Keratinocyte (primary cell): ENCODE results near the gene DUXA. TPM values are rescaled to one million over a fixed set of nuclear protein-coding genes. Genes with fewer than 3 reads are reported as not detected.
"Not testable (repeated sequence)": the region's sequence is repeated elsewhere in the genome, so short reads cannot be mapped to it uniquely, and the experiment has no call there.

ENCODE experiments used
- DNase-seq: peaks from one replicate; pipeline ENCODE4 v3.0.0-alpha.2; 2011; ENCODE audit warnings: low read depth, missing footprints, low spot score
- FAIRE-seq: peaks from 2 replicates; lab custom pipeline; 2011; peaks lifted over from hg19 to GRCh38; lab: Jason Lieb, UNC
- H2AFZ ChIP-seq: 2 replicates; pipeline ENCODE4 v1.6.0; 2012; ENCODE audit warnings: low read length, control low read depth, inconsistent platforms; ENCODE audit not compliant: control insufficient read depth
- H3K27ac ChIP-seq: 2 replicates; pipeline ENCODE4 v1.5.1; 2011; ENCODE audit warnings: low read length; ENCODE audit not compliant: control insufficient read depth, insufficient read depth
- H3K27me3 ChIP-seq: 3 replicates; pipeline ENCODE4 v1.6.0; 2011; ENCODE audit warnings: low read length; ENCODE audit not compliant: control insufficient read depth, insufficient read depth; ENCODE audit errors: extremely low read depth
- H3K36me3 ChIP-seq, 2 experiments: 2 replicates in 1 of 2; 3 replicates in 1 of 2; pipeline ENCODE4 v1.5.1; 2011; ENCODE audit warnings: low read length in 2 of 2, mild to moderate bottlenecking in 1 of 2; ENCODE audit not compliant: control insufficient read depth in 2 of 2, insufficient read depth in 2 of 2; ENCODE audit errors: extremely low read depth in 1 of 2
- H3K4me1 ChIP-seq: 3 replicates; pipeline ENCODE4 v1.5.1; 2011; ENCODE audit warnings: low read length; ENCODE audit not compliant: control insufficient read depth, insufficient read depth; ENCODE audit errors: extremely low read depth
- H3K4me2 ChIP-seq: 3 replicates; pipeline ENCODE4 v1.6.0; 2011; ENCODE audit warnings: low read depth, low read length; ENCODE audit not compliant: control insufficient read depth, insufficient read depth; ENCODE audit errors: extremely low read depth
- H3K4me3 ChIP-seq, 3 experiments: fragments of 200-600 bp in 1 of 3; sonication (generic) in 1 of 3; 2 replicates in 2 of 3; 3 replicates in 1 of 3; pipeline ENCODE4 v1.5.1; 2011 to 2016; ENCODE audit warnings: low read length in 3 of 3, mild to moderate bottlenecking in 3 of 3, control low read depth in 2 of 3, inconsistent platforms in 1 of 3, low read depth in 1 of 3, mixed read lengths in 1 of 3, mixed run types in 1 of 3, moderate library complexity in 1 of 3; ENCODE audit not compliant: control insufficient read depth in 2 of 3, insufficient read depth in 2 of 3; ENCODE audit errors: extremely low read depth in 1 of 3
- H3K79me2 ChIP-seq: 2 replicates; pipeline ENCODE4 v1.6.0; 2012; ENCODE audit warnings: low read length; ENCODE audit not compliant: control insufficient read depth, insufficient read depth
- H3K9ac ChIP-seq: 3 replicates; pipeline ENCODE4 v1.6.0; 2011; ENCODE audit warnings: low read length; ENCODE audit not compliant: control insufficient read depth, insufficient read depth; ENCODE audit errors: extremely low read depth
- H3K9me1 ChIP-seq: 3 replicates; pipeline ENCODE4 v1.6.0; 2011; ENCODE audit warnings: low read length; ENCODE audit not compliant: control insufficient read depth, insufficient read depth; ENCODE audit errors: extremely low read depth
- H3K9me3 ChIP-seq: 2 replicates; pipeline ENCODE4 v1.5.1; 2012; ENCODE audit warnings: low read depth, low read length; ENCODE audit not compliant: control insufficient read depth
- H4K20me1 ChIP-seq: 3 replicates; pipeline ENCODE4 v1.6.0; 2011; ENCODE audit warnings: low read length; ENCODE audit not compliant: control insufficient read depth, insufficient read depth; ENCODE audit errors: extremely low read depth
- CTCF ChIP-seq, 3 experiments: IDR thresholded peaks in 1 of 3; conservative IDR thresholded peaks in 1 of 3; optimal IDR thresholded peaks in 1 of 3; 2 replicates in 2 of 3; 3 replicates in 1 of 3; pipeline versions ENCODE3 to v1.5.1; 2011; ENCODE audit warnings: low read length in 3 of 3, mild to moderate bottlenecking in 3 of 3, moderate library complexity in 2 of 3, control low read depth in 1 of 3, inconsistent platforms in 1 of 3; ENCODE audit not compliant: insufficient read depth in 2 of 3; ENCODE audit errors: extremely low read depth in 1 of 3
- EZH2 ChIP-seq: IDR thresholded peaks from one replicate; pipeline ENCODE4 v1.6.1; 2012; ENCODE audit warnings: inconsistent platforms, mild to moderate bottlenecking, low read length, moderate library complexity
- dilution Hi-C: fragments of 300-500 bp; cut with MboI; formaldehyde crosslinking; loops from one replicate; pipeline ENCODE4 v1.7.0; 2020; ENCODE audit warnings: low sequenced_read_pairs; ENCODE audit not compliant: extremely low pct_ligation_motif_present
- polyA plus RNA-seq, 5 experiments: library from polyadenylated mRNA; depleted of rRNA in 3 of 5; stranded (reverse) in 3 of 5; stranded (forward) in 1 of 5; unstranded in 1 of 5; fragments of >200 nt; gene quantifications; 1 replicate in 1 of 5; 2 replicates in 3 of 5; 3 replicates in 1 of 5; pipeline versions ENCODE4 v1.2.1 to v1.2.3, GENCODE V29; 2011 to 2012; ENCODE audit warnings: missing spikeins in 2 of 5, low read depth in 1 of 5, low replicate concordance in 1 of 5

Gene DUXA
- polyA plus RNA-seq, 1 donor (not counting 4 experiments of a cell fraction or from before 2014, with no cell fraction given) = not detected

DNA sequence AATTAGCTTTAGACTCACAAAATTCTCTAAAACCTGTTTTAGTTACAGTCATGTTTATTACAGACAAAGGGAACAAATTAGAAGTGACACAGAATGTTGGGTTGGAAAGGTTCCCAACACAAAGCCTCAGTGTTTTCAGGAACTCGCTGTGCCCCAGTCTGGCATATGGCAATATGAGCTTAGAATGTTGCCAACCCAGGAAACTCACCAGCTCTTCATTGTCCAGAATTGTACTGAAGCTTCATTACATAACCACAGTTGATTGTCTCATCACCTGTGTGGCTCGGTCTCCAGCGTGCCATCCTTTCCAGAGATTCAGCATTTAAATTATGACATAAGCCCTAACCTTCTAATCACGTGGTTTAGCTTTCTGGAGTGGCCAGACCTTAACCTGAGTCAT lies 43.1 kb upstream of the DUXA start:
- FAIRE-seq (no peak), DNase-seq (no peak)
- Histone ChIP-seq H3K27me3 (no peaks in the 10 kb centered on the region), H3K27ac (no peak overlapping the region), H2AFZ (no peak overlapping the region), H4K20me1 (no peaks in the 10 kb centered on the region), H3K9ac (no peak overlapping the region), H3K9me3 (no peaks in the 10 kb centered on the region), H3K79me2 (peaks cover 27% of the 10 kb centered on the region), H3K9me1 (no peaks in the 10 kb centered on the region), H3K4me3 (no peak overlapping the region), H3K36me3 (peaks cover 23 to 26% of the 10 kb centered on the region in 2 experiments), H3K4me2 (no peak overlapping the region), H3K4me1 (no peaks in the 10 kb centered on the region)
- dilution Hi-C loops = no loop called here
- TF ChIP-seq EZH2 (no peak), CTCF (optimal IDR thresholded peaks at IDR 0.05 in 1 of 3, IDR thresholded peaks at IDR 0.05 in 1 of 3, conservative IDR thresholded peaks at IDR 0.05 in 1 of 3; ENCODE audit: extremely low read depth in 1 of 3, insufficient read depth in 2 of 3, low read length in 3 of 3) (no peak)

GRCh38 chr19:57202160-57202559 lies 34.9 kb upstream of the DUXA start:
- H3K9me1 ChIP-seq = no peaks in the 10 kb centered on the region
- peaks cover 16 to 21% of the 10 kb centered on the region in 2 experiments for H3K36me3 ChIP-seq
- no peak overlapping the region for H2AFZ ChIP-seq
- peaks cover 3% of the 10 kb centered on the region for H4K20me1 ChIP-seq
- H3K27ac ChIP-seq = no peak overlapping the region
- H3K27me3 ChIP-seq = no peaks in the 10 kb centered on the region
- FAIRE-seq (no peak), DNase-seq (no peak)
- H3K79me2 ChIP-seq = peaks cover 40% of the 10 kb centered on the region
- no peak overlapping the region for H3K9ac ChIP-seq
- dilution Hi-C loops = no loop called here
- H3K4me1 ChIP-seq = no peaks in the 10 kb centered on the region
- TF ChIP-seq CTCF (optimal IDR thresholded peaks at IDR 0.05 in 1 of 3, IDR thresholded peaks at IDR 0.05 in 1 of 3, conservative IDR thresholded peaks at IDR 0.05 in 1 of 3; ENCODE audit: extremely low read depth in 1 of 3, insufficient read depth in 2 of 3, low read length in 3 of 3) = no peak
- no peak for TF ChIP-seq EZH2
- no peaks in the 10 kb centered on the region for H3K9me3 ChIP-seq
- no peak overlapping the region for H3K4me2 ChIP-seq
- H3K4me3 ChIP-seq = no peak overlapping the region

DNA sequence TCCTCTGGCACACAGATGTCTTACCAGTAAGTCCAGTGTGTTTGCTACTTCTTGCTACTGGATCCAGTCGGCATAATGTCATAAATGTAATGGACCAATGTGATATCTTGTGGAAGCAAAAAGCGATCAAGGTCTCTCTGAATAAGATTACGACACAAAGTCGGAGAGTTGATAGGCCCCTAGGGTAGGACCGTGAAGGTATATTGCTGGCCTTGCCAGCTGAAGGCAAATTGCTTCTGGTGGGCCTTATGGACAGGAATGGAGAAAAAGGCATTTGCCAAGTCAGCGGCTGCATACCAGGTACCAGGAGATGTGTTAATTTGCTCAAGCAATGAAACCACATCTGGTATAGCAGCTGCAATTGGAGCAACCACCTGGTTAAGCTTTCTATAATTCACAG lies 30.6 kb upstream of the DUXA start:
- FAIRE-seq = not testable (repeated sequence)

More for the DNA sequence above, 30.6 kb upstream of the DUXA start:
- H3K4me3 ChIP-seq, H3K9ac ChIP-seq, dilution Hi-C loops, H4K20me1 ChIP-seq, DNase-seq, H3K4me1 ChIP-seq, H2AFZ ChIP-seq, H3K27me3 ChIP-seq, H3K9me1 ChIP-seq, H3K4me2 ChIP-seq, H3K9me3 ChIP-seq, H3K27ac ChIP-seq: not testable (repeated sequence)
- H3K36me3 ChIP-seq = peaks cover 18 to 22% of the 10 kb centered on the region in 2 experiments
- H3K79me2 ChIP-seq = peaks cover 36% of the 10 kb centered on the region
